GM21529 (cell line): ENCODE results near the gene ICAM2.
"Not testable (repeated sequence)": the region's sequence is repeated elsewhere in the genome, so short reads cannot be mapped to it uniquely, and the experiment has no call there.

Source experiments
- ATAC-seq: cut with Tn5 transposase; IDR thresholded peaks from one replicate; pipeline ENCODE4 v1.9.1; 2021; ENCODE audit not compliant: unreplicated experiment

The ICAM2 gene

DNA sequence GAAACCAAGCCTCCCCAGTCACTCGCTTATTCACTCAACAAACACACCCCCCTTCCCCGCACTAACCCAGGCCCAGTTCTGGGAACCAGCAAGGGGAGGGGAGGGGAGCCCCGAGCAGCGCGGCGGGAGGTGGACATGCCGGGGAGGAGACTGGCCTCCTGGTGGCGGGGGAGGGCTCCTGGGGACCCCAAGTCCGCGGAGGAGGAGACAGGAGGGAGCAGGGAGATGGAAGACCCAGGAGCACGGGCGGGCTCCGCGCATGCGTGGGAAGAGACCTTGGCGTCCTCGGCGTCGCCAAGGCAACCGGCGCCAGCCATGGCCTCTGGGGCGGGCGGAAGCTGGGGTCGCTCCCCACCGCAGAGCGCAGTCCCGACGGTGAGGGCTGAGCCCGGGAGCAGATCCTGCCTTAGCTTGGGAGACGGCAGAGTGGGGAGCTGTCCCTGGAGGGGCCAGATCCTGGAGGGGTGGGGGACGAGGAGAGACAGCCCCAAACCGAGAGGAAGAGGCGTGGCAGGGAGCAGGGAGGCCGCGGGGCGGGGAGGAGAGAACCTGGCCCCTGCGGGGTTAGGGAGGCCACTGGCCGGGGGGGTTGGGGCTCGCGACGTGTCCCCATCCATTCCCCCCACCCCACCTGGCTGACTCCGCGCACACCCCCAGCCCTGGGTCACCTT lies 22.2 kb downstream of the ICAM2 start, which contains the start of gene PRR29:
TSS of gene PRR29 (plus strand) at position 302 of the 671 bp plus-strand sequence. CDS start at position 316, 14 bp downstream.
- ATAC-seq: no peak

DNA sequence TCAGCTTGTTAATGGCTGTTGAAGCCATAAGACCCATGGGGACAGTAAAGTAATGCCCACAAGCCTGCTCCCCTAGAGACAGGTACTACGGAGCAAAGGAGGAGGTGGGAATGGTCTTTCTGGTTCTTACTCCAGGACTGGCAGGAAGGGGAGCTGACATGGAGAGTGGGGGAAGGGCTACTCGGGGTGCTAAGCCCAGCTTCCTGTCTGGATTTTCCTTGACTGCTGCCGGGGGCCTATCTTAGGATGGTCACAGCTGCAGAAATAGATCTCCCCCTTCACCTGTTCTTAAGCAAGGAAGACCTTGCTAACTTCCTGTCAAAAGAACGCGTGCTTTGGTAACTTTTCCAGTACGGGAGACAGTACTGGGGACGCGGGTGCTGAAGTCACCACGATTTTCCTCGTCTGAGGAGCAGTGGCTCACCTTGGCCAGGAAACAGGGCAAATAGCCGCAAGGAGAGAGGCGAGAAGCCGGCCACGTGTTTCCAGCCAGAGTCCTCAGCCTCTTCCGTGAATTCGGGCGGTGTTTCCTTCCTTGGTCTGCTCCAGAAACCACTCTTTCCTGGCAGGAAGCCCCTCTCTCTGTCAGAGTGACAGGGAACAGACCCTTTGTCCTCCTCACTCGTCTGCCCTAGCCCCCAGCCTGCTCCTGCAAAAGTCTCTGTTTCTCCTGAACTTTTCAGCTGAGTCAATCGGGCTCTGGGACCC lies 22.9 kb downstream of the ICAM2 start:
- ATAC-seq: no peak

DNA sequence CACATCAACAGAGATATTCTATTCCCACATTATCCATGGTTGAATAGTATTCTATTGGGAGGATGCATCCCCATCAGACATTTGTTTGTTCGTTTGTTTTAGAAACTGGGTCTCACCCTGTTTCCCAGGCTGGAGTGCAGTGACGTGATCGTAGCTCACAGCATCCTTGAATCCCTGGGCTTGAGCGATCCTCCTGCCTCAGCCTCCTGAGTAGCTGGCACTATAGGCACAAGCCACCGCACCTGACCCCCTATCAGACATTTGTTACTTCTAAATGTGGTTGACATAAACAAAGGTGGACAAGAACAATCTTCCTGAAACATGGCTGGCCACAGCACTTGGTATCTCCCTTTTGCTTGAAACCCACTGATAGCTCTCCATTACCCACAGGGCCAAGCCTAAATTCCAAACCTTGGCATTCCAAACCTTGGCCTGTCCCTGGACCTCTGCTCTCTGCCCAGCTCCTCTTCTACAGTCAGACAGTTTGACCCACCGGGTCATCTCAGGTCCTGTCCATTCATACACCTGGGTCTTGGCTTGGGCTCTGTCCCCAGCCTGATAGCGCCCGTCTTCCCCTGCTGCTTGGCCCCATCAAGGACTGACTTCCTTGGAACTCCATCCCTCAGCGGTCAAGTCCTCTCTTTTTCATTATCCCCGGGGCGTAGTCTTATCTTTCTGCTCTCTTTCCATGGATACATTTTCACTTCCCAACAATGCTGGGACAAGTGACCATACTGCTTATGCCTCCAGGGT lies 23.8 kb downstream of the ICAM2 start:
- ATAC-seq: no peak

DNA sequence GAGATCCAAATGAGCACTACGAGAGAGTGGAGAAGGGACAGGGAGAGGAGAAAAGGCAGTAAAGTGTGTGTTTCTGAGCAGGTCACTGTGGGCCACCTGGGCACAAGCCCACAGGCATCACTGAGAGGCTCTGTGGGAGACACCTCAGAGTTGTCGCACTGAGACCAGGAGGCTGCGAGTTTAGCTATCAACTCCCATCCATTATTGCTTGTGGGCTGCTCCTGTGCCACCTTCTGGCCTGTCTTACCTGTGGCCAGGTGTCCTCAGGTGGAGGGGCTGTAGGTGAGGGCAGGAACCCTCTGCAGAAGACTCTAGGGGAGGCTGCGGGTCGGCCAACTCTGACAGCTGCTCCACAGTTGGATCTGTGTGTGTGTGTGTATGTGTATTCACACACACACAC lies 24.8 kb downstream of the ICAM2 start:
- ATAC-seq: no peak

DNA sequence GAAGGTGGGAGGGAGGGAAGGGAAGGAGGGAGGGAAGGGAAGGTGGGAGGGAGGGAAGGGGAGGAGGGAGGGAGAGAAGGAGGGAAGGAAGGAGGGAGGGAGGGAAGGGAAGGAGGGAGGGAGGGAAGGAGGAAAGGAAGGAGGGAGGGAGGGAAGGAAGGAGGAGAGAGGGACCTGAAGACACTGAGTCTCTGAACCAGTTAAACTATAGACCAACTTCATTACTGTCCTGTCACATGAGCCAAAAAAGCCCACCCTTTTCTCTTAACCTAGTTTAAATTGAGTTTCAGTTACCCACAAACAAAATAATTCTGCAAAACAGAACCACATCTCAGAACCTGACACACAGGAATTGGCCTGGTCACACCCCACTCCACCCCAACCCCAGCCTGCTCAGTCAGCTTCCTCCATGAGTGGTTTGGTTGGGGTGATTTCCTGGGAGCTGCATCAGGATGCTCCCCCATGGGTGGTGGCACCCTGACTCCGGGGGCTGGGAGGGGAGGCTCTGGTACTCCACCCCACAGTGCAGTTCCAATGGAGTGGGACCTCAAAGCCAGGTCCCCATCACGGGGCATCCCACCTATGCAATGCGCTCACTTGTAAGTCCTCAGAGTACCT lies 27.0 kb downstream of the ICAM2 start:
- no peak for ATAC-seq

DNA sequence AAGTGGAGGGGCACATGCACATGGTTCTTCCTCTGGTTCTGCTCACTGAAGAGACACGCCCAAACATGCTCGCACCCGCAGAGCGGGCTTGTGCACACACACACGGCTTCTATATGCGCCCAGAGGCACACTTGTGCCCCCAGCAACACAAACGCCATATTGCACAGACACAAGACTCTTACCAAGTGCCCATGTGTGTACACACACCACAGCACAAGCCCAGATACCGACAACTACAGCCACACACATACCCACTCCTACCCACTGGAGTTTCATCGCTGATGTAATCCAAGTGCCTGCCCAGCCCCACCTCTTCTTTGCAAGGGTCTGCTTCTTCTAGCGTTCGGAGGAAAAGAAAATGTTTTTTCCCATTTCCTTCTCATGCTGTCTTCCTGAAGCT lies 28.8 kb downstream of the ICAM2 start:
- no peak for ATAC-seq

DNA sequence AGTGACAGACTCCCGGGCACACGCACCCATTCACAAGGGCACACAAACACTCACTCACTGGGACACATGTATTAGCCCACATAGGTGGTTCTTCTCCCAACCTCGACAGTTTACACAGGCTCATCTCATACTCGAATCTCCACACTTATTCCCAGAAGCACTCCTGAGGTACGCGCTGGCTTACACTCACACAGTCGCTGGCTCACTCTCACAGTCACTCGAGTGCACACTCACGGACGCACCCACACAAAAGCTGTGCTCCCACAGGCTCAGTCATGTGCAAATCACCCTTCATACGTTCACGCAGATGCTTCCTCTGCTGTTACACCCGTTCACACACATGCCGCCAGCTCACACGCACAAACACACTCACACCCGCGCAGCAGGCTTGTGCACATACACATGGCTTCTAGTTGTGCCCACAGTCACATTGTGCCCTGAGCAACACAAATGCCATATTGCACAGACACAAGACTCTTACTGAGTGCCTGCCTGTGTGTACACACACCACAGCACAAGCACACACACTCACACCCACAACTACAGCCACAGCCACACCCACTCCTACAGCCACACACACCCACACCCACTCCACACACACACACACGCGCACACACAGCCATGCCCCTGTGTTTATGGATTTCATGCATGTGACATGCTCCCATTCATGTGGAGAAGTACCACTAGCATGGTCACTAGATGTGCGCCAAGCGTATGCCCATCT lies 30.6 kb downstream of the ICAM2 start:
- no peak for ATAC-seq

DNA sequence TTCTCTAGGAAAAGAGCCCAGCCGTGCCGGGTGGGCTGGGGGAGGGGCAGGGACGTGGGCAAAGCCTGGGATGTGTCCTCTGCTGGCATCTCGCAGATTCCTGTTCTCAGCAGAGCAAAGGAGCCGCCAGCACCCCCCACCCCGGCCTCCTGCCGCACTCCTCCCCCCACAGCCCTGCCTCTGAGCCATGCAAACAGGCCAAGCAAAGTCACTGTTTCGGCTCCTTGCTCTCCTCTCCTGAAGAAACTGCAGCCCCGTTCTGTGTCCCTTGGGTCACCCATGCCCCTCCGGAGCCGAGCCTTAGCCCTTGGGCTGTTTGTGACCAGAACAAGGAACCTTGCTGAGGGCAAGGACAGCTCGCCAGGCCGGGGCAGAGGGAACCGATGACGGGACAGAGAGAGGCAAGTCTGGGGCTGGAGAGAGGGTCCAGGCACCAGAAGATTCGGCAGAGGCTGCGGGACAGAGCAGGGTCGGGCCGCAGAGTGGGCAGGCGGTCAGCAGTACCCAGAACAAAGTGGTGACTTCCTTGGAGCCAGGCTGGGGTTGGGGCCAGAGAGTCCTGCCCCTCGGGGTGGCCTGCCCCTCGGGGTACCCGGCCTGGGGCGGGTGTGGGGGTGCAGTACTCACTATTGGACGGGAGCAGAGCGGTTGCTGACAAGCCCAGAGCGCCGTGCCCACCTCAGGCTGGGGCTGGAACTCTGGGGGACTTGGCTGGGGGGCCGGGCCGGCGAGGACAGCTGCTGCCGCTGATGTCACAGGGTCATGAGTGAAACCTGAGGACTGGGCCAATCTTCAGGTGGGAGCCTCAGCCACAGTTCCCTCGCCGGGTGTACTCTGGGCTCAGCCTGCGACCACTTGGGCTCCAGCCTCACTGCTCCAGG lies 31.5 kb downstream of the ICAM2 start:
- ATAC-seq: no peak

DNA sequence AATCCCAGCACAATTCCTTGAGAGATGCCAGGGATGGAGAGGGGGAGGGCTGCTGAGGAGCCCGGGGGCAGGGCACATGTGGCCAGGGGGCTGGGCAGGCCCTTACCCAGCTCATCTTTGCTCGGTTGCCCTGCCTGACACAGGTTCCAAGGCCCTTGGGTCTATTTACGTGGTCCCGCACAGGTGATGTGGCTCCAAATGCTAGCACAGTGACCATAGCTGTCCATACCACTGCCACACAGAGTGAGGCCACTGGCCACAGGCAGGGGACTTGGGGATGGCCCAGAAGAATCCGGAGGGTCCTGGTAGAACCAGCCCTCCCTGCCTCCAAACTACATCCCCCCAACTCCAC lies 32.3 kb downstream of the ICAM2 start:
- ATAC-seq: no peak

DNA sequence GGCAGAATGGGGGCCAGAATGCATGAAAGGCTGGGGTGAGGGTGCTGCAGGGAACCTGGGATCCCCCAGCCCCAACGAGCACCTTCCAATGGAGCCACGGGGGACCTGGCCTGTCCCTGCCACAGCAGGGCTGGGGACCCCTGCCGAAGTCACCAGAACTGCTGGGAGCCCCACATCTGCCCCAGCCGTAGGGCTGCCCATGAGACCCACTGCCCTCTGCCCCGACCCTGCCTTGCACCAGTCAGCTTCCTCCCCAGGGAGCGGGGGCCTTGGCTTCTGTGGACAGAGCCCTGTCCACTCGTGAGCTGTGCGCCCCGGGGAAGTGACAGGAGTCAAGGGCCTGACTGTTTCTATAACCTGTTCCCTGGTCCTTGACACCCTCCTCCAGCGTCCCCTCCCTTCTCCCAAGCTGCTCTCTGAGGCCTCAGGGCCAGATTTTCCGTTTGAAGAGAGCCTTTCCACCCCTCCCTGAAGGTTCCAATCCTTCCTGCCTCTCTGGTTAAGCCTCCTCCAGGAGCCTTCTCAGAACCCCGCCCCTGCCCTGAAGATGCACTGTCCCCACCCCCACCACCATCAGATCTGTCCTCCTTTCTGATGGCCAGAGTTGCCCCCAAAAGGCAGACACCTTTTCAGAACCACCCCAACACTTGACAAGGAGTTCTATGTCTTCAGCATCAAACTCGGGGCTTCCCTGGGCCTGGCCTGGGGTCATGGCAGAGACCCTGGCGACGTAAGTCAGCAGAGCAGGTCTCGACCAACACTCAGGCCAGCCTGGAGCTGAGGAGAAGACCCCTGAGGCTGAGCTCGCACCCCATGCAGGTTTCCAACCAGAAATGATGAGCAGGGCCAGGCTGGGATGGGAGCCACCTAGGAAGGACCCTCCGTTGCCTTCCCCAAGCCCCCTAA lies 33.0 kb downstream of the ICAM2 start:
- no peak for ATAC-seq

DNA sequence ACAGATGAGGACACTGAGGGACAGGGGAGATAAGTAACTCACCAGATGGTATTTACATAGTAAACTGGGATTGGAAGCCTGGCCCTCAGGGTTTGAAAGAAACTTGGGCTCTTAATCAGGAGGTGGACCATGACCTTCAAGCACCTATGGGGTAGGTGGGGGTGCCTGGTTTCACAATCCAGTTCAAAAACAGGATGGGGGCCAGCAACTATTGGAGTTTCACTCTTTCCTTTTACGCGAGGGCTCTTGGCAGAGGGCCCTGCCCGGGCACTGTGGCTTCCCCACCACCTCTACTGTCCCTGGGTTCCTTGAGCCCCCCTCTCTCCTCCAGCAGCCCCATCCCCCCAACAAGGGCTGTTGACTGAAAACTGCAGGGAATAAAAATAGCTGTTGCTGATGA lies 33.6 kb downstream of the ICAM2 start:
- ATAC-seq: no peak

DNA sequence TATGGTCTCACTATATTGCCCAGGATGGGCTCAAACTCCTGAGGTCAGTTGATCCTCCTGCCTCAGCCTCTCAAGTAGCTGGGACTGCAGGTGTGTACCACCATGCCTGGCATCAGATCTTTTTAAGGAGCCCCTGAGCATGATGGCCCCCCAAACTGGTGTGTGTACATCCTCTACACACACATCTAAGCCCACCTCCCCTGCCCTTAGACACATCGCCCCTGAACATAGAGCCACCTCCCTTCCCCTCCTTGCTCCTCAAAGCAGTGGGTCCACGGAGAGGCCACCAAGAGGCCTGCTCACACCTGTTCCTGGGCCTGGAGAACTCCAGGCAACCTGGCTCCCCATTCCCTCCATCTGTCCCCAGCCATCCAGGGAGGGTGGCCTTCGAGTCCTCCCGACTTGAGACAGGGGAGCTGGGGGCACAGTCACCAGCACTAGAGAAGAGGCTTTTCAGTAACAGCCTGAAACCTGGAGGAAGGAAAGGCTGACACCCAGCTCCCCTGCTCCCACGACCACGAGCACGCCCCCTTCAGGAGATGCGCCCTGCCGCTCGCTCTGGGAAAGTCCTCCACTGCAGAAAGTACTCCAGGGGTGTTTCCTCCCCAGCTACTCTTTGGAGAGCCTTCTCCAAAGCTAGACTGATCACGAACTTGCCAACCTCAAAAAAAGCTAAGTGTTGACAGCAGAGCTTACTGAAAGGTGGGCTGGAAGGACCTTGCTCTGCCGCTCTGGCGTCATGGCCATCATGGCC lies 34.9 kb downstream of the ICAM2 start:
- ATAC-seq: no peak

DNA sequence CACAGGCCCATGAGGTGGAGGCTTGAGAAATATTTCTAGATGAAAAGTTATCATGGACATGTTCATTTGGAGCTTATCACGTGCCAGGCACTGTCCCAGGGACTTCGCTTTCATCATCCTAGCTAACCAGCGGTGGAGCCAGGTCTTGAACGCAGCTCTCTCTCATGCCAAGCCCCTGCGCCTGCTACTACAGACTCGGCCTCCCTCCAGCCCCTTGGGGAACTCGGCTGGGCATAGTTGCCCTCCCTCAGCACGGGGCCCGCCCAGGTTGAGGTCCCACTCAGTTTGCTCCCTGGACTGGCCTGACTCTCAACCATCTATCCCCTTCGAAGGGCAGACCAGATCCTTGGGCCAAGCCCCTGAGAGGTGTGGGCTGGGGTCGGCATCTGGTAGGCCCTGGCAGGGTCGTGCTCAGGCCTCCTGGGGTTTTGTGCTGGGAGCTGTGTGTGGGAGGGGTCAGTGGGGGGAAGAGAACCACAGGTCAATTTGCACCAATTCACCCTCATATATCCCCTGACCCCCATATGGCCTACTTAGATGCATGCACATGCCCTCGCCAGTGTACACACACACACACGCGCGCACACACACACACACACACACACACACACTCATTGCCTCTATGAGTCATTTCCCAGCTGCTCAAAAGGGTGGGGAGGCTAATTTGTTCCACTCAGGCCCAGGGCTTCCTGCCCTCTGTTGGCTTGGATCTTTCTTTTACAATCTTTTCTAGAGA lies 35.6 kb downstream of the ICAM2 start:
- ATAC-seq: no peak

DNA sequence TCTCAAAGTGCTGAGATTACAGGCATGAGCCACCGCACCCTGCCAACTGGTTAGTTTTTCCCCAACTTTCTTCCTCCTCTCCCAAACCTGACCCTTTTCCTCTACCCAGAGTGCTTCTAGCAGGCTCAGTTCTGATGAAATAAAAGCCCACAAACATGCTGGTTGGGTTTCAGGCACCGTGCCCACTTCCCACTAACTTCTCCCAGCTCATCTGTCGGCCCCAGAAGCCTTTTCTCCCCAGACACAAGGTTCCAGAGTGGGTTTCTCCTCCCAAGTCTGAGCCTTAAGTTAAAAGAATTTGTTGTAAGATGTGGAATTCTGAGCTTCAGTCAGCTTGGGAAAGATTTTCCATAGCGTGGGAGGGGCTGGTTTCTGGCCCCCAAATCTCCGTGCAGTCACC lies 36.2 kb downstream of the ICAM2 start:
- ATAC-seq: no peak

DNA sequence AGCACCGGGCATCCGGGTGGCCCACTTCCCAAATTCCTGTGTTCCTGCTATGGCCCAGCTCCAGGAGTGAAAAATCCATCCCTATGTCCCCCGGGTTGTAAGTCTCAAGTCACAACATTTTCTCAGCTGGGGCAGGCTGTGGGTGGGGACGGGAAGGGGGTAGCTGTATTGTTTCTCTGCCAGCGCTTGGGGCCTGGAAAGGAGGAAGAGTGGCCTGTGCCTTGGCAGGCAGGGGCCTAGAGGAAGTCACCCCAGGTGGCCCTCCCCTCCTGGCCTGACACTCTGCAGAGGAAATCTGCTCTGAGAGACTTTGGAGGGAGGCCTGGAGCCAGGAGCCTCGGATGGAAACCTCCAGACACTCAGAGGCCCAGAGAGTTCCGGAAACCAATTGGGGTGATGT lies 37.1 kb downstream of the ICAM2 start:
- no peak for ATAC-seq

DNA sequence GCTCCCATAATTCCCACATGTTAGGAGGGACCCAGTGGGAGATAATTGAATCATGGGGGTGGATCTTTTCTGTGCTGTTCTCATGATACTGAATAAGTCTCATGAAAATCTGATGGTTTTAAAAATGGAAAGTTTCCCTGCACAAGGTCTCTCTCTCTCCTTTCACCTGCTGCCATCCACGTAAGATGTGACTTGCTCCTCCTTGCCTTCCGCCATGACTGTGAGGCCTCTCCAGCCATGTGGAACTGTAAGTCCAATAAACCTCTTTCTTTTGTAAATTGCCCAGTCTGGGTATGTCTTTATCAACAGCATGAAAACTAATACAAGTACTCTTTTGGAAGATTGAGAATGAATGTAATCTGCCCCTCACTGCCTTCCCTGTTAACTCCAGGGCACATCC lies 37.8 kb downstream of the ICAM2 start:
- ATAC-seq: not testable (repeated sequence)
